Activated CD4-positive, alpha-beta T cell treated with anti-CD3 and anti-CD28 coated beads, Interleukin-2, amount 50 U/mL, for 48 hours (primary cell): ENCODE results near the gene STAMBP.
"Not testable (repeated sequence)": the region's sequence is repeated elsewhere in the genome, so short reads cannot be mapped to it uniquely, and the experiment has no call there.

ENCODE experiments used
- DNase-seq, 2 experiments: peaks; one replicate each; pipeline ENCODE4 v3.0.0-alpha.2; 2020

STAMBP gene

DNA sequence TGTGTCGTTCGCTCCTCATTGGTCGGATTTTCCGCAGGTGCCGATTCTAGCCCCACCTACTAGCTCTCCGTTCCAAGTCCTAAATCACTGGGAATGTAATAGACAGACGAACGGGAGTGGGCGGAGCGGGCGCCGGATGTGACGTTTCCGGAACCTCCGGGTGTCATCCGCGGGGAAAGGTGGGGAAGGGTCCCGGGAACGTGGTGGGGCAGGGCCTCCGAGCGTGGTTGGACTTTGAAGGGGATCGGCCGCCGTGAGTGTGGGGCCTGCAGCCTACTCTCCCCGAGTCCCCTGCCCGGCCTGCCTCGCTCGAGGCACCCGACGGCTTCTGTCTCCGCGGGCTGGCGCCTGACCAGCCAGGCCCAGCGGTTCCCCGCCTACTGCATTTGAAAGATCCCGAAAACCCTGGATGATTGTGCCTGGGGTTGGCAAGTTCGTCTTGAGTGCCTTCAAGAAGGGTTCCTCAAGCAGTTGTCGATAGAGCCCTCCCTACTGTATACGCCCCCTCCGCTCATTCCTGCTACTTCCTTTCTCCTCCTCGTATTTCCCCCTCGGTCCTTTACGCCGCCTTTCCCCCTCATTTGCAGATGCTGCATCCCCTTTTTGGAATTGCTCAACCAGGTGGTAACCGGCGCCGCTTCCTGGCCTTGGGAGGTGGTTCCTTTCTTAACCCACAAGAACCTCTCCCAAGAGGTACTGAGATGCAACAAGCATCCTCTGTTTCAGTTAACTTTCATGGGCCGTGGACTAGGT, at the start of gene STAMBP:
Gene STAMBP (plus strand): TSS at position 144 of the 753 bp plus-strand sequence. CDS start 1,896 bp downstream, outside the sequence.
- DNase-seq = peak; percentile 93 to 95

GRCh38 chr2:73779467-73780236, 49.1 kb upstream of the STAMBP start, which contains the start of gene DUSP11:
TSS of gene DUSP11 (minus strand) at chr2:73780103. CDS start at chr2:73779974, 129 bp downstream.
- peak; percentile 99 for DNase-seq

- no peak for DNase-seq
These were observed 48.6 kb upstream of the STAMBP start for GRCh38 chr2:73780237-73780582.

DNA sequence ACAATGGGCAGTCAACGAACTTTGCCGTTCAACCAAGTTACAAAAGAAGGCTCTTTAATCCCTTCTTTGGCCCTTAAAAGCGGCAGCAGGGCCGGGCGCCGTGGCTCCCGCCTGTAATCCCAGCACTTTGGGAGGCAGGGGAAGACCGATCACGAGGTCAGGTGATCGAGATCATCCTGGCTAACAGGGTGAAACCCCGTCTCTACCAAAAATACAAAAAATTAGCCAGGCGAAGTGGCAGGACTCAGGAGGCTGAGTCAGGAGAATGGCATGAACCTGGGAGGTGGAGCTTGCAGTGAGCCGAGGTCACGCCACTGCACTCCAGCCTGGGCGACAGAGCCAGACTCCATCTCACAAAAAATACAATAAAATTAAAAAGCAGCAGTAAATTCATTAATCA, 45.4 kb upstream of the STAMBP start:
- not testable (repeated sequence) for DNase-seq

- not testable (repeated sequence) for DNase-seq
These were observed 44.9 kb upstream of the STAMBP start, which contains the start of gene C2orf78 for GRCh38 chr2:73783883-73784282. TSS of gene C2orf78 (plus strand) at chr2:73784183. CDS start at chr2:73784310, 127 bp downstream.

DNA sequence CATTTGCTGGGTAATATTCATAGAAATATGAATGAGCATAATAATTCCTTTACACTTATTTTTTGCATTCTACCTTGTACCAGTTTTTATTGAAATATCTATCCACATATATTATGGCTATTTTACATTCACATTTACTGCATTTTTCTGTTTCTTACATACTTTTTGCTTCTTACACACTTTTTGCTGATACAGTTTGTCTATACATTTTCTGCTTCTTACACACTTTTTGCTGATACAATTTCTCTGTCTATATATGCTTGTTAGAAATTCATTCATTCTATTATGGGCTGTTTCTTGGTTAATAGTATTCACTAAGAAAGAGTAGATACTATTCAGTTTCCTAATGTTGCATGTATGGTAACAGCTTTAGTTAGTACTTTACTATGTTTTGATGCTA, 16.9 kb upstream of the STAMBP start:
- DNase-seq = no peak

DNA sequence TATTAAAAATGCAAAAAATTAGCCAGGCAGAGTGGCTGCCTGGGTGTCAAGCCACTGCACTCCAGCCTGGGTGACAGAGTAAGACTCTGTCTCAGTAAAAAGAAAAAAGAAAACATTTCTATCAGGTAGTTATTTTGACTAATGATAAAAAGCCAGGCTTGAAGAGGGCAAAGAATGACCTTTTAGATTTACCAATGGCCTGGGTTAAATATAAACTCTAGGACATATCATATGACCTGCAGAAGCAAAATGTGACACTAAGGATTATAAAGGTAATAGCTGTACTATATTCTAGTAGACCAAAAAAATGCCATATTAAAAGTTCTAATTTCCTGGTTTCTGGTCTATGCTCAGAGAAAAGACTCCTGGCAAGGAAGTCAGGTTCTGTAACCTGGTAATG, 16.1 kb upstream of the STAMBP start:
- no peak for DNase-seq

GRCh38 chr2:73818296-73818695, 10.5 kb upstream of the STAMBP start:
- no peak for DNase-seq

DNA sequence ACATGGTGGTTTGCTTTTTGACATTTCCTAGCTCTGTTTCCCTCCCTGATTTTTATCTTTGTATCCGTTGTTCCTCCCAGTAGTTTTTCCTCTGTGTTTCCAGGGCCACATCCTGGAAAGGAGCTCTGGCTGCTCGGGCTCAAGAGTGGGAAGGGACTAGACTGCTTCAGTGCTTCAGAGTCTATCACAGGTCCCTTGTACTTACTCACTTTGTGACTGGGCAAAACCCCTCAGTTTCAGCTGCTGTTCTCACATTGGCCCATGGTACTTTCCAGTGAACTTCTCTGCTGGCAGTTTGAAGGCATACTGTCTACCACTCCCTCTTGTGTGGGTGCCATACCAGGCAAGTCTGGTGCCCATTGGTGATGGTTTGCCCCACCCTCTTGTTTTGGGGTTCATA, 7.5 kb upstream of the STAMBP start:
- DNase-seq = peak; percentile 32 to 59

GRCh38 chr2:73821669-73822068, 7.1 kb upstream of the STAMBP start:
- DNase-seq = no peak

GRCh38 chr2:73822276-73822675, 6.5 kb upstream of the STAMBP start:
- DNase-seq = no peak

- no peak for DNase-seq
These were observed 5.8 kb upstream of the STAMBP start for GRCh38 chr2:73822991-73823390.

DNA sequence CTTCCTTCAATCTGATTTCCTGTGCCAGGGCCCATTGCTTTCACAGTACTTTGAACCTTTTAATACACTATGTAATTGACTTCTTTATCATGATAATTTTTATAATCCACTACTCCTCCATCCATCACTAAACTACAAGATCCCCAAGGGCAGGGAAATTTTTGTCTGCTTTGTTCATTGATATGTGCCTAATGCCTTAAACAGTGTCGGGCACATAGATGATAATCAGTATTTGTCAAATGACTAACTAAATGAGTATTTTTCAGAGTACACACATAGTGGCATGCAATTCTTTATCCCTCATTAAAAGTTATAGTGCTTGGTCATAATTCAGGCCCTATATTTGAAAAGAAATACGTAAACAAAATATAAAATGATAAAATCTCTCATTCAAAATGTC, 5.3 kb upstream of the STAMBP start:
- no peak for DNase-seq

GRCh38 chr2:73823916-73824523, 4.7 kb upstream of the STAMBP start:
- no peak for DNase-seq

GRCh38 chr2:73825408-73825807, 3.4 kb upstream of the STAMBP start:
- DNase-seq = no peak

GRCh38 chr2:73827018-73827417, 1.7 kb upstream of the STAMBP start:
- DNase-seq = no peak

- DNase-seq = no peak
These were observed 937 bp upstream of the STAMBP start for GRCh38 chr2:73827660-73828388.

DNA sequence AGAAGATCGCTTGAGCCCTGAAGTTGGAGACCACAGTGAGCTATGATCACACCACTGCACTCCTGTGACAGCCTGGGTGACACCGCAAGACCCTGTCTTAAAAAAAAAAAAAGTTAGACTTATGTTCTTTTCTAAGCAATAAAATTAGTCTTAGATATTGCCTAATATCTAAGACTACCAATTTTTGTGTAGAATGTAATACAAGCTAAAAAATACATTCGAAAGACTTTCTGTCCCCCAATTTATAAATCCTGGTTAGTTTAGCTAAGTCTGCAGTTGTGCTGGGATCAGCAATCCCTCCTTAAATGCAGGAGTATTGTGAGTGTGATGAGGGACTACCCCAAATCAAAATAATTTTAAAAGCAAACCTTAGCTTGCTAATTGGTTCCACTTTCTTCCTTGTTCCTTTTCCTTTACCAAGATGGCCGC, 358 bp upstream of the STAMBP start:
- no peak for DNase-seq

DNA sequence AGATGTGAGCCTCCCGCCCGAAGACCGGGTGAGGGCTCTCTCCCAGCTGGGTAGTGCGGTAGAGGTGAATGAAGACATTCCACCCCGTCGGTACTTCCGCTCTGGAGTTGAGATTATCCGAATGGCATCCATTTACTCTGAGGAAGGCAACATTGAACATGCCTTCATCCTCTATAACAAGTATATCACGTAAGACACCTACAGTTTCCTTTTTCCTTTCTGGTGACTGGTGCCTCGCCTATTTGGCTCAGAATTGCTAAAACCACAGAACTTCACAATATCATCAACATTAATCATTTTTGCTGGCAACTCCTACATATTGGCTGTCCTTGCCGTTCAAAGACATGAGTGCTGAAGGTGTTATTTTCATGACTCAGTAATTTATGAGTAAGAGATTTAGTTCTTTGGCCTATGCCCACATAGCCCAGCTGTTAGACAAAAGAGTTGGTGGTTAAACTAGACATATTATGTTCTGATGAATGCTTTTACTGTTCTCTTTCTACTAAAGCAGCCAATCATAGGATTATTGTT, 2.2 kb downstream of the STAMBP start:
- DNase-seq = peak; percentile 19 to 41

DNA sequence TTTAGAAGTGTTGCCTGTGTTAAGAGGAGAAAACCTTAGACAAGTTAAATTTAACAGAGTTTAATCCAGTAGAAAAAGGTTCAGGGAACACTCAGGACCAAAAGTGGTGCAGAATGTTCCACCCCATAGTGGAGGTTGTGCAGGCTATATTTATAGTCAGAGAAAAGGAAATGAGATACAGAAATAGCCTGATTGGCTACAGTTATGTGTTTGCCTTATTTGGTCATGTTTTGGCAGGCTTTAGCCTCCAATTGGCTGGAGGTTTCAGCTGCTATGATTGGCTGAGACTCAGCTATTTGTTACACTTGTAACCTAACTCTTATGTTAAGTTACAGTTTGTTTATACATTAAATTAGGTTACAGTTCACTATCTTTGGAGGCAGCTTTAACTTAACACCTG, 4.2 kb downstream of the STAMBP start:
- DNase-seq = no peak

GRCh38 chr2:73836141-73836943, 7.6 kb downstream of the STAMBP start:
- DNase-seq = no peak
